Natural killer cell (primary cell): ENCODE results near the gene SPAG9. TPM values are rescaled to one million over a fixed set of nuclear protein-coding genes. Genes with fewer than 3 reads are reported as not detected.
"Not testable (repeated sequence)": the region's sequence is repeated elsewhere in the genome, so short reads cannot be mapped to it uniquely, and the experiment has no call there.

ENCODE experiments used
- ATAC-seq, 3 donors: fragments of 150-1000 bp in 2 of 3; fragments of 200-7000 bp in 1 of 3; cut with Tn5 transposase; 1 replicate in 1 of 3; 2 replicates in 2 of 3; pipeline ENCODE4 v1.10.0; 2021; ENCODE audit warnings: mild to moderate bottlenecking in 2 of 3, moderate library complexity in 2 of 3
- DNase-seq, 2 donors: peaks; one replicate each; pipeline versions ENCODE4 v3.0.0 to v3.0.0-alpha.2; 2013 to 2021; ENCODE audit warnings: mixed read lengths in 1 of 2
- H3K27ac ChIP-seq: one replicate; pipeline ENCODE4 v1.5.1; 2013; ENCODE audit warnings: mild to moderate bottlenecking, low read length
- H3K27me3 ChIP-seq: one replicate; pipeline ENCODE4 v1.6.1; 2013; ENCODE audit warnings: low read length; ENCODE audit not compliant: control insufficient read depth, insufficient read depth
- H3K36me3 ChIP-seq: one replicate; pipeline ENCODE4 v1.6.1; 2013; ENCODE audit warnings: low read length; ENCODE audit not compliant: control insufficient read depth, insufficient read depth
- H3K4me1 ChIP-seq: one replicate; pipeline ENCODE4 v1.6.1; 2013; ENCODE audit warnings: low read length; ENCODE audit not compliant: control insufficient read depth, insufficient read depth
- H3K4me3 ChIP-seq: one replicate; pipeline ENCODE4 v1.5.1; 2013; ENCODE audit warnings: low read length
- H3K9me3 ChIP-seq: one replicate; pipeline ENCODE4 v1.6.1; 2013; ENCODE audit warnings: low read length; ENCODE audit not compliant: control insufficient read depth, insufficient read depth
- H3K27ac Mint-ChIP-seq, 2 donors: one replicate each; pipeline ENCODE4 v1.8.0; 2022; ENCODE audit warnings: mild to moderate bottlenecking in 2 of 2, mixed read lengths in 2 of 2, moderate library complexity in 1 of 2
- H3K27me3 Mint-ChIP-seq, 2 donors: one replicate each; pipeline ENCODE4 v1.8.0; 2022; ENCODE audit warnings: low read depth in 2 of 2, mixed read lengths in 2 of 2
- H3K36me3 Mint-ChIP-seq: one replicate; pipeline ENCODE4 v1.8.0; 2022; ENCODE audit warnings: mixed read lengths
- H3K4me1 Mint-ChIP-seq, 2 donors: one replicate each; pipeline ENCODE4 v1.8.0; 2022; ENCODE audit warnings: mixed read lengths in 2 of 2
- H3K4me3 Mint-ChIP-seq: one replicate; pipeline ENCODE4 v1.8.0; 2022; ENCODE audit warnings: mild to moderate bottlenecking, moderate library complexity, mixed read lengths
- H3K9me3 Mint-ChIP-seq, 2 donors: one replicate each; pipeline ENCODE4 v1.8.0; 2022; ENCODE audit warnings: mixed read lengths in 2 of 2
- CTCF ChIP-seq: fragments of 200-600 bp; IDR thresholded peaks from one replicate; pipeline ENCODE4 v1.8.0; 2022; ENCODE audit warnings: antibody characterized with exemption
- WGBS: methylation state at CpG from one replicate; pipeline ENCODE4 v1.1.7; 2013; ENCODE audit warnings: missing lambda C conversion rate; ENCODE audit not compliant: insufficient coverage; 5-methylcytosine and 5-hydroxymethylcytosine counted together
- intact Hi-C: fragments of 100-400 bp; cut with micrococcal nuclease; formaldehyde crosslinking; loops from one replicate; pipeline ENCODE4 v1.14.2; 2022
- total RNA-seq, 4 donors: library from RNA; stranded (reverse); fragments of 120-200 nt in 1 of 4; gene quantifications; one replicate each; pipeline versions ENCODE4 v1.2.3 to v1.2.4, GENCODE V29; 2013 to 2022

SPAG9 gene
- total RNA-seq, 3 donors from 2014 or later (not counting 1 experiment from before 2014, with no cell fraction given), result 78.1 to 91.7 (median 90.3) TPM

GRCh38 chr17:51103050-51103449 is 17.6 kb downstream of the SPAG9 start:
- intact Hi-C loops, result no loop called here
- H3K4me1 ChIP-seq, result no peaks in the 10 kb centered on the region
- no peak for DNase-seq
- Mint-ChIP-seq H3K4me1 (peaks cover 14 to 29% of the 10 kb centered on the region in 2 donors), H3K27me3 (no peaks in the 10 kb centered on the region), H3K4me3 (no peak overlapping the region), H3K36me3 (no peaks in the 10 kb centered on the region), H3K9me3 (no peaks in the 10 kb centered on the region), H3K27ac (peak overlapping the region in 1 of 2 donors; percentile 44)
- no peaks in the 10 kb centered on the region for H3K9me3 ChIP-seq
- no peak overlapping the region for H3K4me3 ChIP-seq
- 89% methylated on average over 2 of the region's 3 CpGs for WGBS
- TF ChIP-seq CTCF, result no peak
- no peaks in the 10 kb centered on the region for H3K27me3 ChIP-seq
- no peak for ATAC-seq
- H3K27ac ChIP-seq, result no peak overlapping the region
- H3K36me3 ChIP-seq, result no peaks in the 10 kb centered on the region

- 92% methylated on average over 2 of the region's 4 CpGs for WGBS
- peak in 1 of 3 donors; percentile 29 for ATAC-seq
These were observed 22.8 kb downstream of the SPAG9 start for GRCh38 chr17:51097708-51098446.

GRCh38 chr17:51091635-51092034 is 29.0 kb downstream of the SPAG9 start:
- Mint-ChIP-seq H3K4me3 (no peak overlapping the region), H3K9me3 (no peaks in the 10 kb centered on the region), H3K27ac (peak overlapping the region in 1 of 2 donors; percentile 26), H3K4me1 (peaks cover 24 to 38% of the 10 kb centered on the region in 2 donors), H3K36me3 (no peaks in the 10 kb centered on the region), H3K27me3 (no peaks in the 10 kb centered on the region)
- TF ChIP-seq CTCF, result no peak
- Histone ChIP-seq H3K27me3 (no peaks in the 10 kb centered on the region), H3K9me3 (no peaks in the 10 kb centered on the region), H3K4me1 (peaks cover 11% of the 10 kb centered on the region), H3K4me3 (no peak overlapping the region), H3K27ac (no peak overlapping the region), H3K36me3 (no peaks in the 10 kb centered on the region)
- ATAC-seq (no peak), DNase-seq (no peak)
- 95% methylated on average over 2 of the region's 2 CpGs for WGBS
- intact Hi-C loops, result no loop called here

More at GRCh38 chr17:51097708-51098446, 22.8 kb downstream of the SPAG9 start:
- no peaks in the 10 kb centered on the region for H3K27me3 ChIP-seq
- Mint-ChIP-seq H3K4me3 (no peak overlapping the region), H3K27me3 (no peaks in the 10 kb centered on the region), H3K36me3 (no peaks in the 10 kb centered on the region), H3K27ac (no peak overlapping the region), H3K9me3 (no peaks in the 10 kb centered on the region), H3K4me1 (peaks cover 25 to 33% of the 10 kb centered on the region in 2 donors)
- H3K9me3 ChIP-seq, result no peaks in the 10 kb centered on the region
- intact Hi-C loops, result no loop called here
- no peaks in the 10 kb centered on the region for H3K36me3 ChIP-seq
- H3K4me3 ChIP-seq, result no peak overlapping the region
- no peak for TF ChIP-seq CTCF
- no peak overlapping the region for H3K27ac ChIP-seq
- no peak for DNase-seq
- H3K4me1 ChIP-seq, result peaks cover 14% of the 10 kb centered on the region

GRCh38 chr17:51088868-51089267 is 31.8 kb downstream of the SPAG9 start:
- H3K27me3 Mint-ChIP-seq, H3K27me3 ChIP-seq, H3K4me3 ChIP-seq, H3K4me1 ChIP-seq, H3K27ac Mint-ChIP-seq, H3K9me3 Mint-ChIP-seq, H3K27ac ChIP-seq, DNase-seq, intact Hi-C loops, H3K36me3 ChIP-seq, H3K4me3 Mint-ChIP-seq, H3K9me3 ChIP-seq, H3K36me3 Mint-ChIP-seq: not testable (repeated sequence)
- peaks cover 10 to 24% of the 10 kb centered on the region in 2 donors for H3K4me1 Mint-ChIP-seq
- WGBS, result 95% methylated on average over 10 of the region's 10 CpGs
- peak in 1 of 3 donors; percentile 44 for ATAC-seq
